HepG2 (cell line): Measurements from ENCODE around the gene ATXN2.

Experiments
- GABPA ChIP-seq, 2 experiments: IDR thresholded peaks; 2 replicates each; pipeline ENCODE4 v1.6.1; 2011 to 2016; ENCODE audit warnings: low read depth in 2 of 2, low read length in 1 of 2, missing biosample characterization in 1 of 2, missing genetic modification characterization in 1 of 2
- GATAD1 ChIP-seq: IDR thresholded peaks from 2 replicates; pipeline ENCODE4 v1.6.1; 2016; ENCODE audit warnings: missing genetic modification reagents, missing compliant biosample characterization
- RXRA ChIP-seq: sonication (generic); formaldehyde crosslinking; IDR thresholded peaks from 2 replicates; pipeline ENCODE4 v1.5.1; 2020; ENCODE audit warnings: missing genetic modification reagents
- SP1 ChIP-seq, 2 experiments: fragments of 450-650 bp in 1 of 2; sonication (generic) in 1 of 2; formaldehyde crosslinking in 1 of 2; IDR thresholded peaks; 2 replicates each; pipeline versions ENCODE4 v1.4.0 to v1.6.1; 2016 to 2020; ENCODE audit warnings: missing genetic modification reagents in 1 of 2
- TEF ChIP-seq: sonication (generic); formaldehyde crosslinking; IDR thresholded peaks from 2 replicates; pipeline ENCODE4 v1.5.0; 2020; ENCODE audit warnings: missing genetic modification reagents
- ZKSCAN1 ChIP-seq: fragments of 150-350 bp; IDR thresholded peaks from 2 replicates; pipeline ENCODE4 v1.6.1; 2014; ENCODE audit warnings: low read length
- TF ChIP-seq, protein P1 (sequence below): sonication (generic); formaldehyde crosslinking; IDR thresholded peaks from 2 replicates; pipeline ENCODE4 v1.5.0; 2020; ENCODE audit warnings: mild to moderate bottlenecking, missing genetic modification reagents, moderate library complexity

DNA sequence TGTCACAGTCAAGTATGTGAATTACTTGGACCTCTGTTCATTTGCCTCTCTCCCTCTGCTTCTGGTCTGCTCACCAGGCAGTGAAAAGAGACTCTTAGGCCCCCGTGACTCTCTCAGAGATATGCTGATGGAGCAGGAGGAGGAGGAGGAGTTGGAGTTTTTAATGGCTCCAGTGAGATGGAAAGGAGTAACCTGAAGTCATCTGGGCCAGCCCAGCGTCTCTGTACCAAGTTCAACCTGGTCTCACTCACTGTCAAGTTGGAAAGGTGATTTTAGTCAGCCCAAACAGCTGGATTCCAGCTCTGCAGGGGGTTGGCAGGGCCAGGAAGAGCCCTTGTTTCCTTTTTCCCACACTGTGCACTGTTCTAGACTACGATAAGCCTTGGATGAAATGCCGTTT is 144.8 kb downstream of the ATXN2 start:
- TF ChIP-seq SP1 (IDR thresholded peaks at IDR 0.05) (no peak), SP1 (CRISPR knock-in tag; IDR thresholded peaks at IDR 0.05) (no peak), RXRA (no peak), GABPA (IDR thresholded peaks at IDR 0.05; ENCODE audit: low read depth, low read length) (no peak), GABPA (CRISPR knock-in tag; IDR thresholded peaks at IDR 0.05; ENCODE audit: low read depth) (no peak), GATAD1 (CRISPR knock-in tag) (no peak), ZKSCAN1 (no peak), TEF (no peak)
- TF ChIP-seq, protein P1, sequence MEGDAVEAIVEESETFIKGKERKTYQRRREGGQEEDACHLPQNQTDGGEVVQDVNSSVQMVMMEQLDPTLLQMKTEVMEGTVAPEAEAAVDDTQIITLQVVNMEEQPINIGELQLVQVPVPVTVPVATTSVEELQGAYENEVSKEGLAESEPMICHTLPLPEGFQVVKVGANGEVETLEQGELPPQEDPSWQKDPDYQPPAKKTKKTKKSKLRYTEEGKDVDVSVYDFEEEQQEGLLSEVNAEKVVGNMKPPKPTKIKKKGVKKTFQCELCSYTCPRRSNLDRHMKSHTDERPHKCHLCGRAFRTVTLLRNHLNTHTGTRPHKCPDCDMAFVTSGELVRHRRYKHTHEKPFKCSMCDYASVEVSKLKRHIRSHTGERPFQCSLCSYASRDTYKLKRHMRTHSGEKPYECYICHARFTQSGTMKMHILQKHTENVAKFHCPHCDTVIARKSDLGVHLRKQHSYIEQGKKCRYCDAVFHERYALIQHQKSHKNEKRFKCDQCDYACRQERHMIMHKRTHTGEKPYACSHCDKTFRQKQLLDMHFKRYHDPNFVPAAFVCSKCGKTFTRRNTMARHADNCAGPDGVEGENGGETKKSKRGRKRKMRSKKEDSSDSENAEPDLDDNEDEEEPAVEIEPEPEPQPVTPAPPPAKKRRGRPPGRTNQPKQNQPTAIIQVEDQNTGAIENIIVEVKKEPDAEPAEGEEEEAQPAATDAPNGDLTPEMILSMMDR (CRISPR knock-in tag), result no peak
